Measurements from ENCODE around the gene C5orf24.

DNA sequence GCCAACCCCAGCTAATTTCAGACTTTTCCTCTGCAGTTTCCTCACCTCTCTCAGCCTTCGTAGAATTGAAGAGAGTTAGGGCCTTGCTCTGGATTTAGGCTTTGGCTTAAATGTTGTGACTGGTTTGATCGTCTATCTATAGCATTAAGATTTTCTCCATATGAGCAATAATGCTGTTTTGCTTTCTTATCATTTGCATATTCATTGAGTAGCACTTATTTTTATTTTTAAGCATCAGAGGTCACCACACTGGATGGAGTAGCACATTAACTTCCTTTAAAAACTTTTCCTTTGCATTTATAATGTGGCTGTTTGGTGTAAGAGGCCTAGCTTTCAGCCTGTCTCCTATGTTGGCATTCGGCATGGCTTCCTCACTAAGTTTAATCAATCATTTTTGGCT is 46.5 kb downstream of the C5orf24 start:
- TF ChIP-seq, protein P1, sequence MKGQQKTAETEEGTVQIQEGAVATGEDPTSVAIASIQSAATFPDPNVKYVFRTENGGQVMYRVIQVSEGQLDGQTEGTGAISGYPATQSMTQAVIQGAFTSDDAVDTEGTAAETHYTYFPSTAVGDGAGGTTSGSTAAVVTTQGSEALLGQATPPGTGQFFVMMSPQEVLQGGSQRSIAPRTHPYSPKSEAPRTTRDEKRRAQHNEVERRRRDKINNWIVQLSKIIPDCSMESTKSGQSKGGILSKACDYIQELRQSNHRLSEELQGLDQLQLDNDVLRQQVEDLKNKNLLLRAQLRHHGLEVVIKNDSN (IDR thresholded peaks at IDR 0.05) = no peak
- TF ChIP-seq MAX (IDR thresholded peaks at IDR 0.05) (no peak), CEBPB (IDR thresholded peaks at IDR 0.05) (no peak), TAF1 (IDR thresholded peaks at IDR 0.05; ENCODE audit: low read depth) (no peak)
